GM21526 (cell line): ENCODE results near the gene CRYAB.

Experiments used
- ATAC-seq: cut with Tn5 transposase; IDR thresholded peaks from one replicate; pipeline ENCODE4 v1.9.1; 2021; ENCODE audit warnings: moderate library complexity; ENCODE audit not compliant: unreplicated experiment, low FRiP score

Gene CRYAB

GRCh38 chr11:111911563-111912401 lies at the start of gene CRYAB:
TSS of gene CRYAB (minus strand) at chr11:111911770. CDS start at chr11:111911724, 46 bp downstream.
- ATAC-seq, result no peak

- ATAC-seq, result no peak
Measured at GRCh38 chr11:111960916-111961315, 49.3 kb upstream of the CRYAB start.

GRCh38 chr11:111957663-111958444 lies 46.3 kb upstream of the CRYAB start:
- ATAC-seq, result no peak

GRCh38 chr11:111954154-111954553 lies 42.6 kb upstream of the CRYAB start:
- ATAC-seq, result no peak

GRCh38 chr11:111951565-111951964 lies 40.0 kb upstream of the CRYAB start:
- no peak for ATAC-seq

- ATAC-seq, result no peak
Measured at GRCh38 chr11:111949519-111950426, 38.2 kb upstream of the CRYAB start.

- no peak for ATAC-seq
Measured at GRCh38 chr11:111947143-111947542, 35.6 kb upstream of the CRYAB start.

- ATAC-seq, result no peak
Measured at GRCh38 chr11:111946499-111946898, 34.9 kb upstream of the CRYAB start.

GRCh38 chr11:111945198-111945597 lies 33.6 kb upstream of the CRYAB start:
- no peak for ATAC-seq

- ATAC-seq, result no peak
Measured at GRCh38 chr11:111944651-111945051, 33.1 kb upstream of the CRYAB start.

GRCh38 chr11:111944139-111944538 lies 32.6 kb upstream of the CRYAB start:
- ATAC-seq, result no peak

GRCh38 chr11:111942829-111943228 lies 31.3 kb upstream of the CRYAB start:
- no peak for ATAC-seq

GRCh38 chr11:111941963-111942362 lies 30.4 kb upstream of the CRYAB start:
- ATAC-seq, result no peak

GRCh38 chr11:111939836-111940604 lies 28.4 kb upstream of the CRYAB start:
- no peak for ATAC-seq

GRCh38 chr11:111938687-111939160 lies 27.2 kb upstream of the CRYAB start:
- peak; percentile 84 for ATAC-seq

- ATAC-seq, result no peak
Measured at GRCh38 chr11:111937844-111938243, 26.3 kb upstream of the CRYAB start.

- ATAC-seq, result no peak
Measured at GRCh38 chr11:111937461-111937769, 25.8 kb upstream of the CRYAB start.

- no peak for ATAC-seq
Measured at GRCh38 chr11:111936040-111936540, 24.5 kb upstream of the CRYAB start.

GRCh38 chr11:111935317-111936039 lies 23.9 kb upstream of the CRYAB start:
- ATAC-seq, result no peak
